Hypothalamus (tissue), 51 donors: ENCODE results near the gene RRM2.
"Not testable (repeated sequence)": the region's sequence is repeated elsewhere in the genome, so short reads cannot be mapped to it uniquely, and the experiment has no call there.

Experiments used
- DNase-seq, 51 donors: peaks; one replicate each; lab custom pipeline; 2025; lab: John Stamatoyannopoulos, UW

RRM2 gene

DNA sequence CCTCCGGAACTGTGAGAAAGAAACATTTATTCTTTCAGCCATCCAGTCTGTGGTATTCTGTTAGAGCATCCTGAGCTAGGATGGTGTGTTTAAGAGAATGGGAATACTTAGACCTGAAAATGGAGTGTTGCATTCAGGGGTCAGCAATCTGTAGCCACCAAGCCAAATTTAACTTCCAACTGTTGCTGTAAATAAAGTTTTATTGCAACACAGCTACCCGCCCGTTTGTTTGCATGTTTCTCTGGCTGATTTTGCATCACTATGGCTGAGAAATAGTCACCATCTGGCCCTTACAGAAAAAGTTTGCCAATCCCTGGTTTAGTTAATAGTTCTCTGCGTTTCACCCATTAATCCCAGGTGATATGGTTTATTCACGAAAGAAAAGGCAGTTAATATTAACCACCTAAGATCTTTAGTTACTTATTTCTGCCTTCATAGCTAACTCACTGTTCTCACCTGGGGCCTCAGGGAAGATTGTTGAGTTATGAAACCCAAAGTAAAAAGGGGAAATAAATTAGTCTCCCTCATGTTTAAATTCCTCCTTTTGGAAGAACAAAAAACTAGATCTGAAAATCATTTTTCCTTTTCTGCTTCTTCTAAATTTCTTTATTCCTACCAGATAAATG lies 32.9 kb upstream of the RRM2 start:
- no peak for DNase-seq

- no peak for DNase-seq
Measured at GRCh38 chr2:10091182-10091888, 31.2 kb upstream of the RRM2 start.

GRCh38 chr2:10091889-10092244 lies 30.7 kb upstream of the RRM2 start:
- DNase-seq, result not testable (repeated sequence)

GRCh38 chr2:10094271-10094814 lies 28.2 kb upstream of the RRM2 start:
- peak in 21 of 51 donors; percentile 3 to 60 (median 17) for DNase-seq

DNA sequence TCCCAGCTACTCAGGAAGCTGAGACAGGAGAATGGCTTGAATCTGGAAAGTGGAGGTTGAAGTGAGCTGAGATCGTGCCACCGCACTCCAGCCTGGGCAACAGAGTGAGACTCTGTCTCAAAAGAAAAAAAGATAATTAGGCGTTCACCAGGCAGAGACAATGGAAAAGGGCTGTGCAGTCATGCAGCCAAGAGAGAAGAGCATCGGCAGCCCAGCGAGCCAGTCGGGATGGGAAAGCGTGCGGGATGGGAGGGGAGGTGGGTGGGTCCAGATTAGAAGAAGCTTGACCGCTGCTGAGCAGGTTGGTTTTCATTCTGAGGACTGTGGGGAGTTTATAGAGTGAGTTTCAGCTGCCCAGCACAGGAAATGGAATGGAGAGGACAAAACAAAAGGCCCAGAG lies 27.4 kb upstream of the RRM2 start:
- DNase-seq, result no peak

DNA sequence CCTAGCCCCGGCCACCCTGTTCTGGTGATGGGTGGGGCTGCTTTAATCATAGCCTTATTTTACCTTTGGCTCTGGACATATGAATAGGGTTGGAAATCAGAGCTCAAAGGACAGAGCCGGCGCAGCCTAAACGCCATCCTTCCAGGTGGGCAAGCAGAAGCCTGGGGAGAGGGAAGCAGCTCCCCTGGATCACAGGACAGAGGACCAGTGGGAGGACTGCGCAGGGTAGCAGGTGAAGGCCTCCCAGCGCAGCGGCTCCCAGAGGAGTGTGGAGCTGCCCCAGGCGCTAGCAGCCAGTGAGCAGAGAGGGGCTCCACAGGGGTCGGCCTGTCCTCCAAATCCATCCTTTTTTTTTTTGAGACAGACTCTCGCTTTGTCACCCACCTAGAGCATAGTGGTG lies 25.9 kb upstream of the RRM2 start:
- no peak for DNase-seq

DNA sequence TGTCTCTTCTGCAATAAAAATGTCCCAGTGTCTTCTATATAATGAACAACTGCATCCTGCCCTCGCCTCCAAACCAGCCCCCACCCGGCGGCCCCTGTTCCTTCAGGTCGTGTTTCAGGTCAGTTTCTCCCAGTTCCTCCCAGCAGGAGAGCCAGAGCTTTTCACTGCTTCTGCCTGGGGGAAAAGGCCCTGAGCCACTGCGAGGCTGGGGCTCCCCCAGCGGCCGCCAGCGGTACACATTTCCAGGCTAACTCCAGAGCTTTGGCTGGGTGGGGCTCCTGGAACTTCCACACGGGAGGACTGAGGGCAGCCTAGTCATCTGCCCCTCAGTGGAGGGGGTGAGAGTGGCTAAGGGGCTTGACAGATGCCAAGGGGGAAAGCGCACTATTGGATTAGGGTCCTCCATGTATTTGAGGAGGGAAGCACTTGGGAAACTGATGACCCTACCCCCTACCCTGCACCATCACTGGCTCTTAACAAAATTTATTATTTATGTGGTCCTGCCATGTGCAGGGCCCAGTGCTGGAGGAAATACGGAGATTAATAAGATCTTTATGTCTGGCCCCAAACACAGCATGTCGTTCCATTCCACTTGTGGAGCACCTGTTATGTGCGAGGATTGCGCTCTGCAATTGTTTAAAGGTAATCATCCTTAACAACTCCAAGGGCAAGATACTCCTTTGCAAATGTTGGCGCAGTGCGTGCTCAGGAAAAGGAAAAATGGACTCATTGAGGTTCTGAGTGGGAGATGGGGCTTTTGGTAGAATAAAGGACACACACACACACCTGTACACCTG lies 25.0 kb upstream of the RRM2 start:
- DNase-seq, result peak in 34 of 51 donors; percentile 6 to 66 (median 40)

- no peak for DNase-seq
Measured at GRCh38 chr2:10101491-10101890, 21.0 kb upstream of the RRM2 start.

DNA sequence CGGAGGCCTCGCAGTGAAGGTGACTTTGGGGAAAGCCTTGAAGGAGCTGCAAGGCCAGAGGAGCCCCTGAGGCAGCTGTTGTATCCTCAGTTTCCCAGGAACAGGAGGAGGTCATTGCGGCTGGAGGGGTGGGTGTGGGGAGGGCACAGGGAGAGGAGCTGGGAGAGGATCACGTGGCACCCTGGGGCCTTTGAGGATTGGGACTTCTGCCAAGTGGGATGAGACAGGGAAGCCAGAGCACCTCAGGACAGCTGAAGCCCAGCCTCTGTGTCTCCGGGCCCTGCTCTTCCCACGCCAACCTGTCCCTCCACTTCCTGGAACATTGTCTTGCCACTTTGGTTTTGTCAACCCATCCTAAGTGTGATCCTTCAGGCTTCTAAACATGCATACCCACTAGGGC lies 19.4 kb upstream of the RRM2 start:
- DNase-seq, result no peak

DNA sequence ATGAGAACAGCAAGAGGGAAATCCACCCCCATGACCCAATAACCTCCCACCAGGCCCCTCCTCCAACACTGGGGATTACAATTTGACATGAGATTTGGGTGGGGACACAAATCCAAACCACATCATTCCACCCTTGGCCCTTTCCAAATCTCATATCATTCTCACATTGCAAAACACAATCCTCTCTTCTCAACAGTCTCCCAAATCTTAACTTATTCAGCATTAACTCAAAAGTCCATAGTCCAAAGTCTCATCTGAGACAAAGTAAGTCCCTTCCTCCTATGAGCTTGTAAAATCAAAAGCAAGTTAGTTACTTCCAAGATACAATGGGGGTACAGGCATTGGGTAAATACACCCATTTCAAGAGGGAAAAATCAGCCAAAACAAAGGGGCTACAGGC lies 17.6 kb upstream of the RRM2 start:
- DNase-seq, result not testable (repeated sequence)

- DNase-seq, result no peak
Measured at GRCh38 chr2:10109311-10109710, 13.2 kb upstream of the RRM2 start.

DNA sequence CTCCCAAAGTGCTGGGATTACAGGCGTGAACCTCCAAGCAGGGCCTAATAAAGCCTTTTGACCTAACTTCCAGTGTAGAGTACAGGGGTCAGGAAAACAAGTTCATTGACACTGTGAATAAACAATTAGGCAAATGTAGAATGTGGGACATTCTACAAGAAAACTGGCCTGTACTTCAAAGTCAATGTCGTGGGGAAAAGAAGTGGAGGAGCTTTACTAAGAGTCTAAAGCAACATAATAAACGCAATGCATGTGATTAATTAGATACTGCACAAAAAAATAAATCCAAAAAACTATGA lies 3.6 kb upstream of the RRM2 start:
- no peak for DNase-seq

GRCh38 chr2:10119601-10120157 lies 2.9 kb upstream of the RRM2 start:
- no peak for DNase-seq

GRCh38 chr2:10120158-10120876 lies 2.2 kb upstream of the RRM2 start:
- peak in 49 of 51 donors; percentile 9 to 78 (median 58) for DNase-seq

- DNase-seq, result no peak
Measured at GRCh38 chr2:10120877-10121574, 1.5 kb upstream of the RRM2 start.

DNA sequence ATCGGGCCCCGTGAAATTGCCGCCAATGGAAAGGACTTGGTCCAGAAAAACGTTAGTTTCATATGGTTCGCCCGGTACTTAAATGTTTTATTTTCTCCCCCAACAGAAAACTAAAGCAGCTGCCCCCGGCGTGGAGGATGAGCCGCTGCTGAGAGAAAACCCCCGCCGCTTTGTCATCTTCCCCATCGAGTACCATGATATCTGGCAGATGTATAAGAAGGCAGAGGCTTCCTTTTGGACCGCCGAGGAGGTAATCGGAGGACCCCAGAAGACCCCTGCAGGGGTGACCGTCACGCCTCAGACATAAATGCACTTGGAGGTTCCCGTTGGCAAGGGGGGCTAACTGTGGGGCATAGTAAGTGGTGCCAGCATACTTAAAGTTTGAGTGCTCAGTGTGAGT lies 742 bp downstream of the RRM2 start:
- no peak for DNase-seq

- peak in 11 of 51 donors; percentile 3 to 67 (median 15) for DNase-seq
Measured at GRCh38 chr2:10124538-10125045, 2.1 kb downstream of the RRM2 start.

DNA sequence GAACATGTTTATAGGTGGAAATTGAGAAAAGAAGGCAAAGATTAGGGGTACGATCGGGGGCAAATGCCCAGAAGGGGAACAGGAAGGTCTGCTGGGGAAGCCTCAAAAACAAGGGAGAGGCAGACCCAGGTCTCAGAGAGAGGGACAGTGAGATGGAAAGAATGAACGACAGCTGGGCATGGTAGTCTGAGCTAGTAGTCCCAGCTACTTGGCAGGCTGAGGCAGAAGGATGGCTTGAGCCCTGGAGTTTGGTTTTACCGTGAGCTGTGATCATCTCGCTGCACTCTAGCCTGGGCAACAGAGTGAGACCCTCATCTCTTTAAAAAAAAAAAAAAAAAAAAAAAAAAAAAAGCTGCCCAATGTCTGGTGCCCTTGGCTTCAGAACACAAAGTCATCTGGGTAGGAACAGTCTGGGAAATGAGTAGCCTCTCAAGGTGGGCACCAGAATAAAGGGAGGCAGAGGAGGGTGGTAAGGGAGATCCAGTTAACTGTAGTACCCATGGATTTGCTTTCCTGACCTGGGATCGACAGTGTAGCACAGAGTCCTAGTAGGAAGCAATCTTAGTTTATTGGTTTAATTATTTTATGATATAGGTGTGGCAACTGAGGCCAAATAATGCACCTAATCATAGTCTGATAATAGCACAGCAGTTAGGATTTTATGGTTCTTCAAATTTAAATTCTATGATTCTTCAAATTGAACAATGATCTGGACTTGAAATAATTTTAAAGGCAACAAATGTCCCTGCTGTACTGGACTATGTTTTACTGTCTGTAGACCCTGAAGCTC lies 3.5 kb downstream of the RRM2 start:
- DNase-seq, result no peak

DNA sequence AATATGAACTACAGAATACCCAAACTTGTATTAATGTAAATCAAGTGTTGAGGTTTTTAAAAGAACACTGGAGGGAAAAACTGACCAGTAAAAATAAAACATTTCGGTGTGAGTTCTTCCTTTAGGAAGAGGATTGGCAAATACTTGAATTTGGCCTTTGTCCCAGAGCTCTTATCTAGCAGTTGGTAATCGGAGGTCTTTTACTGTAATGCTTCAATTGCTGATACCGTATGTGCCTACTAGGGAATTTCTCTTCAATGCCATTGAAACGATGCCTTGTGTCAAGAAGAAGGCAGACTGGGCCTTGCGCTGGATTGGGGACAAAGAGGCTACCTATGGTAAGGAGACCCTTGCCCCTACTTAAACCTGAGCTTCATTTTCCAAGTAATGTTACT lies 4.1 kb downstream of the RRM2 start:
- DNase-seq, result no peak
